Retinal pigment epithelial cell (primary cell): ENCODE results near the gene NKD1.
A peak's percentile ranks its signal among the peaks of the same experiment; 100 is the strongest.

Source experiments
- DNase-seq: peaks from one replicate; pipeline ENCODE4 v3.0.0-alpha.2; 2010; ENCODE audit warnings: low read depth
- H3K4me3 ChIP-seq: 2 replicates; pipeline ENCODE4 v1.5.1; 2011; ENCODE audit warnings: mild to moderate bottlenecking, low read length, control low read depth, moderate library complexity
- TF ChIP-seq, protein P1 (sequence below): conservative IDR thresholded peaks from 2 replicates; pipeline ENCODE4 v1.5.1; 2011; ENCODE audit warnings: low read depth, low read length, control low read depth, inconsistent platforms

NKD1 gene

DNA sequence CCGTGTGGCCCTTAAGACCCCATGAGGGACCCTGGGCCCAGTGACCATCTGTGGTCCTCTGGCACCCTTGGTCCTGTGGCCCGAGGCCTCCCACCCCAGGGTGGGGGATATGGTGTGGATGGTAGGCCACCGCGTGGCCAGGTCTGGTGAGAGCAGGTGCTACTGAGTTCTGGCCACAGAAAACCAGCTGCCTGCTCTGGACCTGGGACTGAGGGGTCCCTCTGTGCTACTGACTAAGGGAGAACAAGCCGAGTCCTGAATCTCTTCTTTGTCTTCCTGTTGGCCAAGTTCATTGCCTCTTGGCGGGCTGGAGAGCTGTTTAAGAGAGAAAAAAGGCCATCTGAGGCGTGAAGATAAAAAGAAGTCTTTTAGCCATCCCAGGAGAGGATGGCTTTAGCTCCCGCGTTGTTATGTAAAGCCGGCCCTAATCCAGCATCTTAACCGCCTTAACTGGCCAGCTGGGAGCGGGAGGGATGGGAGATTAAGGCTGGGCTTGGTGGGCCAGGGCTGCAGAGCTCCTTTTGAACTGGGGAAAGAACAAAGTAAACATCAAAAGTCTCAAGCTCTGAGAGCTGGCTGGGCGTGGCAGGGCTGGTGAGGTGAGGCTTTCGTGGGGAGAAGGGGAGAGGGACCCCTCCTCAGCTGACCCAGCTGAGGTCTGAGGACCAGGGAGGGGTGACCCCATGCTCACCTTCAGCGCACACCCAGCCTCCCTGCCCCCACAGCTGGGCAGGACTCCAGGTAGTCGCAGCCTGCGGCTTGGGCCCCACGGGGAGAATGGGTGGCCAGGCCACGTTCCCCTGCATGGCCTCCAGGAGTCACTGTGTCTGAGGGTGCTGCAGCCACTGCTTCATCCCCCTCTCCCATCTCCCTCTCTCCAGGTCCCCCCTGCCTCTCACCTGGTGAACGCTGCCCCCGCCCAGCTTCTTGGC is 62.4 kb downstream of the NKD1 start:
- TF ChIP-seq, protein P1, sequence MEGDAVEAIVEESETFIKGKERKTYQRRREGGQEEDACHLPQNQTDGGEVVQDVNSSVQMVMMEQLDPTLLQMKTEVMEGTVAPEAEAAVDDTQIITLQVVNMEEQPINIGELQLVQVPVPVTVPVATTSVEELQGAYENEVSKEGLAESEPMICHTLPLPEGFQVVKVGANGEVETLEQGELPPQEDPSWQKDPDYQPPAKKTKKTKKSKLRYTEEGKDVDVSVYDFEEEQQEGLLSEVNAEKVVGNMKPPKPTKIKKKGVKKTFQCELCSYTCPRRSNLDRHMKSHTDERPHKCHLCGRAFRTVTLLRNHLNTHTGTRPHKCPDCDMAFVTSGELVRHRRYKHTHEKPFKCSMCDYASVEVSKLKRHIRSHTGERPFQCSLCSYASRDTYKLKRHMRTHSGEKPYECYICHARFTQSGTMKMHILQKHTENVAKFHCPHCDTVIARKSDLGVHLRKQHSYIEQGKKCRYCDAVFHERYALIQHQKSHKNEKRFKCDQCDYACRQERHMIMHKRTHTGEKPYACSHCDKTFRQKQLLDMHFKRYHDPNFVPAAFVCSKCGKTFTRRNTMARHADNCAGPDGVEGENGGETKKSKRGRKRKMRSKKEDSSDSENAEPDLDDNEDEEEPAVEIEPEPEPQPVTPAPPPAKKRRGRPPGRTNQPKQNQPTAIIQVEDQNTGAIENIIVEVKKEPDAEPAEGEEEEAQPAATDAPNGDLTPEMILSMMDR, result peak; percentile 47
- no peak for DNase-seq
- no peak overlapping the region for H3K4me3 ChIP-seq

DNA sequence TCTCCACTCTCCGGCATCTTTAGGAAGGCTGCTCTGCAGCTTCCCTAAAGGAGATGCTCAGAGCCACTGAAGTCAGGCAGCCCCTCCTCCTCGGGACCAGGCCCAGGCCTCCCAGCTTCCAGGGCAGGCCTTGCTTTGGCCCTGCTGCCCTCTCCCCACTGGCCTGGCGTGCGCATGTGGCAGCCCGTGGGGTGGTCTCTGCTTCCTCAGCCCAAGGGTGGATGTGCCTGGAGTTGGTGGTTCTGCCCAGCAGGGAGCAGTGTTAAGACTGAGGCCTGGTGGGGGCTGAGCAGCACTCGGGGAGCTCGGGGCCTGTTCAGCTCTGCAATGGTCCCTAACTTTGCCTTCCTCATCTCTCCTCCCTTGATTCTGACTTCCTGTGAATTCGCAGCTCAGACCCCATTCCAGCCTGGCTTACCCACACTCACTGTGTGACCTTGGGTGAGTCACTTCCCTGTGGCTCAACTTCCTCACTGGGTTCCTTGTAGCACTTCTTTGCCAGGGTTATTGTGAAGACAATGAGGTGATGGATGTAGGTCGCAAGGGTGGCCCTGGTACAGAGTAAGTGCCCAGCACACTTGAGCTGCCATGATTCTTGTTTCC is 63.2 kb downstream of the NKD1 start:
- no peak for DNase-seq
- TF ChIP-seq, protein P1, result peak; percentile 6
- H3K4me3 ChIP-seq, result no peak overlapping the region

DNA sequence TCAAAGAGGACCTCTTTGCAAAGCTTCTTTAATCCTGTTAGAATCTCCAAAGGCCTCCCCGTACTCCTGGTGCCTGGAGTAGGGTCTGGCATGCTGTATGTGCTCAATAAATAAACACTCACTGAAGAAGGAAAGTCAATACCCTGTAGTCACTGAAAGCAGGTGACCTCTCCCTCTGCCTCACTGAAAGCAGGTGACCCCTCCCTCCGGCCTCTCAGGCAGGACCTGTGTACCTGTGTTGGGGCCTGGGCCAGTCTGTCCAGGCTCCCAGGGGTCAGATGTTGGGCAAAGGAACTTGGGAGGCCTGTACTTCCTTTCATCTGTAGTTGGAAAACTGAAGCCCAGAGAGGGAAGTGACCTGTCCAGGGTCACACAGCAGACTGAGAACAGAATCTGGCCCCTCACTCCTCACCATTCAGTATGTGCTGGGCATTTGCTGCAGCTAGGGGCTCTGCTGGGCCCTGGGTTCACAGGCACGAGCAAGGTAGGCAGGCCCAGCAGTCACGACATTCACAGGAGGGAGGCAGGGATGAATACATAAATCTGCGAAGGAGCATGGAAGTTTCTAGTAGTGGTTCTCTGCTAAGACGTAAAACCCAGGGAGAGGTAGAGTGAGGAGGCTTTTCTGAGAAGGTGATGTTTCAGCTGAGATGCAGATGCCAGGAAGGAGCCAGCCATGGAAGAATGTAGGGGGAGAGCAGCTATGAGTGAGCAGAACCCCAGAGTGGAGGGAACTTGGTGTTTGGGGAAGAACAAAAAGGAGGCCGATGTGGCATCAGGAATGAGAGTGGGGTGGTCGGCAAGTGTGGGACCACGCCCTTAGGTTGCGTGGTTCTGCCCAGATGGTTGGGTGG is 64.0 kb downstream of the NKD1 start:
- TF ChIP-seq, protein P1, result no peak
- no peak for DNase-seq
- no peak overlapping the region for H3K4me3 ChIP-seq

DNA sequence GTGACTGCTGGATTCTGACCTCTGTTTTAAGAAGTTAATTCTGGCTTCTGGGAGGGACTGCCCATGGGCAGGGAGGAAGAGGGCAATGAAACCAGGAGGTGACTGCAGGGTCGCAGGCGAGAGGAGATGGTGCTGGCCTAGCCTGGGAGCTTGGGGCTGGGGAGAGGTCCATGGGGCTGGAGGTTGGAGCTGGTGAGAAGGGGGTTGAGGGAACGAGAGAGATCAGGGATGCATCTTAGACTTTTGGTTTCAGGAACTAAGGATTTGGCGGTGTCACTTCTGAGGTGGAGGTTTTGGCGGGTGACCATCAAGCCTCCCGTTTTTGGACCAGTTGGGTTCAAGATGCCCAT is 64.6 kb downstream of the NKD1 start:
- no peak for DNase-seq
- no peak overlapping the region for H3K4me3 ChIP-seq
- TF ChIP-seq, protein P1, result no peak

DNA sequence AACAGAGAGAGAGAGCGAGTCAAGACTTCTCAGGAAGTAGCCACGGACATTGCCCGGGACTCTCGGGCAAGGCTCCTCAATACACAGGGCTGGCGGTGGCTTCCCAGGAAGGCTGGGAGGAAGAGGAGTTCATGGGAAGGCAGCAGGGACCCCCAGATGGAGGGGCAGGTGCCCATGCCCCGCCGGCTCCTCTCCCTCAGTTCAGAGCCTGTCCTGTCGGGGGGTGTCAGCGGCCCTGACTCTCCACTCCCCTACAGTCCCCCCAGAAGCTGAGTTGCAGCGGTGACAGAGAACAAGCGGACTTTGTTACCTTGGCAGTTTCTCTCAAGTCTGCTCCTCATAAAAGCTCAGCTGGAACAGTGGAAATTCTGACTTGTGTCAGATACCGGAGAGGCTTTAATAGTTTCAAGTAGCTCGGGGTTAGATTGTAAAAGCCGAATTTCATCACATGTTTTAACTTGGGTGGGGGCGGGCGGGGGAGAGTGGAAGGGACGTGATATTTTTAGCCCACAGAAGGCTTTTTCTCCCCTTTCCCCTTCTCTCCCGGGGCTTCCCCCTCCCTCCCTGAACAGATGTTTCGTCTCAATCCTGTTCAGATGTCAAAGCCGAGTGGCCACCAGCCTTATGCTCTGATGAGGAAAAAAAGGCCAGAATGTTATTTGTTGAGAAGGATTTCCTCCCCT is 65.2 kb downstream of the NKD1 start:
- no peak for DNase-seq

DNA sequence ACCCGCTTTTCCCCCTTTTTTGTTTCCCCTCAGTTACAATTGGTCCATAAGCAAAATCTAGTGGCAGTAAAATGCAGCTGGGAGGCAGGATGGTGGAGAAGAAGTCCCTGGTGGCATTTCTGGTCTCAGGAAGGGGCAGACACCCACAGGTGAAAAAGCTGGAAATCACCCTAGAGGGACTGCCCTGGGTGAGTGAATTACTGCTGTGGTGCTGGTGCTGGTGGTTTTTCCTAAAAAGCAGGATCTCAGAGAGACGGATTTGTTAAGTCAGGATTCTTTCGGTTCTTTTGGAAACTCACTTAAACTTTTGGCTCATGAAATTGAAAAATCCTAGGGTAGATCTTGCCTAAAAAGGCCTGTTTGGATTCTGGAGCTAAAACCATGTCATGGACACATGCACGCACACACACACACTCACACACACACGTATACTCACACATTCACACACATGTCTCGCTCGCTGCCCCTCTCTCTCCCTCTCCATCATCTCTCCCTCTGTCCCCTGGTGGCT is 65.8 kb downstream of the NKD1 start:
- no peak for DNase-seq
- TF ChIP-seq, protein P1, result no peak
- H3K4me3 ChIP-seq, result no peak overlapping the region

More for the DNA sequence above, 65.2 kb downstream of the NKD1 start:
- TF ChIP-seq, protein P1, result no peak
- H3K4me3 ChIP-seq, result no peak overlapping the region
